Testis (tissue), 2 donors: ENCODE measurements around the gene RABGAP1L.

Experiments
- POLR2A ChIP-seq: fragments of 450-650 bp; IDR thresholded peaks from one replicate; pipeline ENCODE4 v1.6.1; 2017; ENCODE audit warnings: antibody characterized with exemption, mild to moderate bottlenecking, moderate library complexity
- TF ChIP-seq, protein P1 (sequence below), 3 experiments: fragments of 450-650 bp in 2 of 3; fragments of 200-600 bp in 1 of 3; sonication (generic) in 1 of 3; IDR thresholded peaks; one replicate each; pipeline ENCODE4 v1.5.1; 2016 to 2019; ENCODE audit warnings: antibody characterized with exemption in 3 of 3, mild to moderate bottlenecking in 2 of 3, moderate library complexity in 1 of 3

GRCh38 chr1:174273776-174274175, 114.5 kb downstream of the RABGAP1L start:
- TF ChIP-seq, protein P1, sequence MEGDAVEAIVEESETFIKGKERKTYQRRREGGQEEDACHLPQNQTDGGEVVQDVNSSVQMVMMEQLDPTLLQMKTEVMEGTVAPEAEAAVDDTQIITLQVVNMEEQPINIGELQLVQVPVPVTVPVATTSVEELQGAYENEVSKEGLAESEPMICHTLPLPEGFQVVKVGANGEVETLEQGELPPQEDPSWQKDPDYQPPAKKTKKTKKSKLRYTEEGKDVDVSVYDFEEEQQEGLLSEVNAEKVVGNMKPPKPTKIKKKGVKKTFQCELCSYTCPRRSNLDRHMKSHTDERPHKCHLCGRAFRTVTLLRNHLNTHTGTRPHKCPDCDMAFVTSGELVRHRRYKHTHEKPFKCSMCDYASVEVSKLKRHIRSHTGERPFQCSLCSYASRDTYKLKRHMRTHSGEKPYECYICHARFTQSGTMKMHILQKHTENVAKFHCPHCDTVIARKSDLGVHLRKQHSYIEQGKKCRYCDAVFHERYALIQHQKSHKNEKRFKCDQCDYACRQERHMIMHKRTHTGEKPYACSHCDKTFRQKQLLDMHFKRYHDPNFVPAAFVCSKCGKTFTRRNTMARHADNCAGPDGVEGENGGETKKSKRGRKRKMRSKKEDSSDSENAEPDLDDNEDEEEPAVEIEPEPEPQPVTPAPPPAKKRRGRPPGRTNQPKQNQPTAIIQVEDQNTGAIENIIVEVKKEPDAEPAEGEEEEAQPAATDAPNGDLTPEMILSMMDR (IDR thresholded peaks at IDR 0.05), result no peak
- TF ChIP-seq POLR2A, result no peak
